Measurements from ENCODE around the gene LRP3.

Gene LRP3

DNA sequence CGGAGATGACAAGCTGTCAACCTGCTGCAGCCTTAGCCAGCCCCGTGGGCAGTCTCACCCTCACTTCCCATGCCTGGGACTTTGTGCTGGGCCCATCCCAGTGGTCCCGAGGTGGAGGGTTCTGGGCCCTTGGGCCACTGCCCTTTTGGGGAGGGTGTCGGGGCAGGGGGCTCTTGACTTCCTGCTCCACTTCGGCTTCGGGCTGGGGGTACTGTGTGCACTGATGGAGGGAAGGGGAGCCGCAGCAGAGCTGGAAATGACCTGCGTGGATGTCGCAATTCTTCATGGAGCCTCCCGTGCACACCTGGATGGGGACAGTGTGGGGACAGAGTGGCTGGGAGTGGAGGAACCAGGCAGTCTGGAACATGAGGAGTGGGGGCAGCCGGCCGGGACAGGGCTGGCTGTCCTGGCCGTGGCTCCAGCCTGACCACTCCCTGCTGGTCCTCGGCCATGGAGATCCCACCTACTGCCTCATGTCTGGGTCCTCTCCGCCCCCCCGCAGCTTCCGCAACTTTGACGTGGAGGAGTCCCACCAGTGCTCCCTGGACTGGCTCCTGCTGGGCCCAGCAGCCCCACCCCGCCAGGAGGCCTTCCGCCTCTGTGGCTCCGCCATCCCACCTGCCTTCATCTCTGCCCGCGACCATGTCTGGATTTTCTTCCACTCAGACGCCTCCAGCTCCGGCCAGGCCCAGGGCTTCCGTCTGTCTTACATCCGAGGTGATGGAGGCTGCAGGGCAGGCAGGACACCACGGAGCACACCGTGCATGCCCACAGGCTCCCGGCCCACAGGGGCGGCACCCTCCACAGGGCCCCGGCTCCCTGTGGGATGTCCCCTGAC lies 10.2 kb downstream of the LRP3 start:
- no CpG with 5 or more reads among the region's 32 CpGs for WGBS, 2 donors (ENCODE audit: extremely low coverage in 2 of 2, insufficient read length in 2 of 2, insufficient replicate concordance in 1 of 2)
- Histone ChIP-seq H3K4me1 (ENCODE audit: control insufficient read depth in 2 of 2, insufficient read depth in 1 of 2, low read depth in 1 of 2, low read length in 2 of 2) (no peaks in the 10 kb centered on the region), H3K4me2 (ENCODE audit: insufficient read depth, low read length, poor library complexity, severe bottlenecking) (no peak overlapping the region)

DNA sequence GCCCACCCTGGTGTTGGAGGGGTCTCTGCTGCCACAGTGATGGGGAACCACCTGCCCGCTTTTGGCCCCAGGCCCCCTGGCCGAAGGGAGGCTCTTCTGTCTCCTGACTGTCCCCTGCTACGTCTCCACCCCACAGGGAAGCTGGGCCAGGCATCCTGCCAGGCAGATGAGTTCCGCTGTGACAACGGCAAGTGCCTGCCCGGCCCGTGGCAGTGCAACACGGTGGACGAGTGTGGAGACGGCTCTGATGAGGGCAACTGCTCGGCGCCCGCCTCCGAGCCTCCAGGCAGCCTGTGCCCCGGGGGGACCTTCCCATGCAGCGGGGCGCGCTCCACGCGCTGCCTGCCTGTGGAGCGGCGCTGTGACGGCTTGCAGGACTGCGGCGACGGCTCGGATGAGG lies 11.0 kb downstream of the LRP3 start:
- Histone ChIP-seq H3K4me1 (ENCODE audit: control insufficient read depth in 2 of 2, insufficient read depth in 1 of 2, low read depth in 1 of 2, low read length in 2 of 2) (no peaks in the 10 kb centered on the region), H3K79me1 (ENCODE audit: low read depth, low read length) (peaks cover 14% of the 10 kb centered on the region), H3K23ac (ENCODE audit: low read depth, low read length, poor library complexity) (peak overlapping the region; percentile 73), H2BK5ac (ENCODE audit: low read length) (no peak overlapping the region), H2BK15ac (ENCODE audit: low read length) (no peak overlapping the region), H4K8ac (ENCODE audit: low read depth, low read length) (peak overlapping the region; percentile 17), H3K9ac (ENCODE audit: low read depth, low read length, poor library complexity) (no peak overlapping the region), H4K91ac (ENCODE audit: low read depth, low read length, poor library complexity) (no peak overlapping the region), H2BK12ac (ENCODE audit: low read length) (no peak overlapping the region), H2BK120ac (ENCODE audit: low read depth, low read length) (no peak overlapping the region), H3K27me3 (ENCODE audit: control insufficient read depth in 3 of 3, insufficient read depth in 3 of 3, low read depth in 1 of 3, low read length in 3 of 3) (no peaks in the 10 kb centered on the region), H3K4me2 (ENCODE audit: insufficient read depth, low read length, poor library complexity, severe bottlenecking) (no peak overlapping the region), H3K14ac (ENCODE audit: low read length) (no peak overlapping the region), H3K4ac (ENCODE audit: low read length) (no peak overlapping the region), H3K18ac (ENCODE audit: low read length) (no peak overlapping the region), H2AFZ (ENCODE audit: low read length) (no peak overlapping the region), H3K4me3 (ENCODE audit: low read length in 2 of 2) (no peak overlapping the region), H3K36me3 (replicated peaks in 1 of 2; ENCODE audit: control insufficient read depth in 2 of 2, insufficient read depth in 2 of 2, low read length in 2 of 2) (peaks cover 31 to 72% of the 10 kb centered on the region in 2 donors), H3K9me3 (replicated peaks in 1 of 2; ENCODE audit: control insufficient read depth in 2 of 2, insufficient read depth in 1 of 2, low read depth in 1 of 2, low read length in 2 of 2) (peaks cover 0 to 4% of the 10 kb centered on the region in 2 donors), H2AK5ac (ENCODE audit: low read depth, low read length) (no peak overlapping the region), H3K27ac (replicated peaks; ENCODE audit: low read length) (no peak overlapping the region)
- no peak for DNase-seq (ENCODE audit: low spot score)
- no CpG with 5 or more reads among the region's 27 CpGs for WGBS, 2 donors (ENCODE audit: extremely low coverage in 2 of 2, insufficient read length in 2 of 2, insufficient replicate concordance in 1 of 2)

More for the DNA sequence above, 10.2 kb downstream of the LRP3 start:
- H2BK120ac ChIP-seq (ENCODE audit: low read depth, low read length) = no peak overlapping the region
- peak overlapping the region; percentile 65 for H3K23ac ChIP-seq (ENCODE audit: low read depth, low read length, poor library complexity)
- no peak overlapping the region for H2AK5ac ChIP-seq (ENCODE audit: low read depth, low read length)
- H3K79me1 ChIP-seq (ENCODE audit: low read depth, low read length) = peaks cover 14% of the 10 kb centered on the region
- H2BK15ac ChIP-seq (ENCODE audit: low read length) = no peak overlapping the region
- H3K9ac ChIP-seq (ENCODE audit: low read depth, low read length, poor library complexity) = no peak overlapping the region
- H3K14ac ChIP-seq (ENCODE audit: low read length) = no peak overlapping the region
- H4K91ac ChIP-seq (ENCODE audit: low read depth, low read length, poor library complexity) = no peak overlapping the region
- H4K8ac ChIP-seq (ENCODE audit: low read depth, low read length) = no peak overlapping the region
- peaks cover 0 to 4% of the 10 kb centered on the region in 2 donors for H3K9me3 ChIP-seq (replicated peaks in 1 of 2; ENCODE audit: control insufficient read depth in 2 of 2, insufficient read depth in 1 of 2, low read depth in 1 of 2, low read length in 2 of 2)
- H2BK12ac ChIP-seq (ENCODE audit: low read length) = no peak overlapping the region
- H3K27me3 ChIP-seq (ENCODE audit: control insufficient read depth in 3 of 3, insufficient read depth in 3 of 3, low read depth in 1 of 3, low read length in 3 of 3) = no peaks in the 10 kb centered on the region
- H3K4ac ChIP-seq (ENCODE audit: low read length) = no peak overlapping the region
- H3K36me3 ChIP-seq (replicated peaks in 1 of 2; ENCODE audit: control insufficient read depth in 2 of 2, insufficient read depth in 2 of 2, low read length in 2 of 2) = peaks cover 35 to 77% of the 10 kb centered on the region in 2 donors
- H3K27ac ChIP-seq (replicated peaks; ENCODE audit: low read length) = no peak overlapping the region
- no peak overlapping the region for H3K18ac ChIP-seq (ENCODE audit: low read length)
- no peak overlapping the region for H3K4me3 ChIP-seq (ENCODE audit: low read length in 2 of 2)
- H2BK5ac ChIP-seq (ENCODE audit: low read length) = no peak overlapping the region
- no peak overlapping the region for H2AFZ ChIP-seq (ENCODE audit: low read length)
- DNase-seq (ENCODE audit: low spot score) = no peak

DNA sequence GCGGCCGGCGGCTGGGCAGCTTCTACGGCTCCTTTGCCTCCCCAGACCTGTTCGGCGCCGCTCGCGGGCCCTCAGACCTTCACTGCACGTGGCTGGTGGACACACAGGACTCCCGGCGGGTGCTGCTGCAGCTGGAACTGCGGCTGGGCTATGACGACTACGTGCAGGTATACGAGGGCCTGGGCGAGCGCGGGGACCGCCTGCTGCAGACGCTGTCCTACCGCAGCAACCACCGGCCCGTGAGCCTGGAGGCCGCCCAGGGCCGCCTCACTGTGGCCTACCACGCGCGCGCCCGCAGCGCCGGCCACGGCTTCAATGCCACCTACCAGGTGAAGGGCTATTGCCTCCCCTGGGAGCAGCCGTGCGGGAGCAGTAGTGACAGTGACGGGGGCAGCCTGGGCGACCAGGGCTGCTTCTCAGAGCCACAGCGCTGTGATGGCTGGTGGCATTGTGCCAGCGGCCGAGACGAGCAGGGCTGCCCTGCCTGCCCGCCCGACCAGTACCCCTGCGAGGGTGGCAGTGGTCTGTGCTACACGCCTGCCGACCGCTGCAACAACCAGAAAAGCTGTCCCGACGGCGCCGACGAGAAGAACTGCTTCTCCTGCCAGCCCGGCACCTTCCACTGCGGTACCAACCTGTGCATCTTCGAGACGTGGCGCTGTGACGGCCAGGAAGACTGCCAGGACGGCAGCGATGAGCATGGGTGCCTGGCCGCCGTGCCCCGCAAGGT lies 11.6 kb downstream of the LRP3 start:
- H3K23ac ChIP-seq (ENCODE audit: low read depth, low read length, poor library complexity) = peak overlapping the region; percentile 73
- no peak overlapping the region for H4K91ac ChIP-seq (ENCODE audit: low read depth, low read length, poor library complexity)
- H3K9ac ChIP-seq (ENCODE audit: low read depth, low read length, poor library complexity) = no peak overlapping the region
- no peak overlapping the region for H3K4me3 ChIP-seq (ENCODE audit: low read length in 2 of 2)
- no peak overlapping the region for H2BK120ac ChIP-seq (ENCODE audit: low read depth, low read length)
- no peak overlapping the region for H2AFZ ChIP-seq (ENCODE audit: low read length)
- no peak overlapping the region for H2BK5ac ChIP-seq (ENCODE audit: low read length)
- peak overlapping the region; percentile 56 for H3K14ac ChIP-seq (ENCODE audit: low read length)
- H2BK15ac ChIP-seq (ENCODE audit: low read length) = no peak overlapping the region
- no peak overlapping the region for H3K18ac ChIP-seq (ENCODE audit: low read length)
- DNase-seq (ENCODE audit: low spot score) = no peak
- H3K9me3 ChIP-seq (replicated peaks in 1 of 2; ENCODE audit: control insufficient read depth in 2 of 2, insufficient read depth in 1 of 2, low read depth in 1 of 2, low read length in 2 of 2) = peaks cover 0 to 4% of the 10 kb centered on the region in 2 donors
- WGBS, 2 donors (ENCODE audit: extremely low coverage in 2 of 2, insufficient read length in 2 of 2, insufficient replicate concordance in 1 of 2) = no CpG with 5 or more reads among the region's 64 CpGs
- H3K36me3 ChIP-seq (replicated peaks in 1 of 2; ENCODE audit: control insufficient read depth in 2 of 2, insufficient read depth in 2 of 2, low read length in 2 of 2) = peaks cover 31 to 69% of the 10 kb centered on the region in 2 donors
- no peak overlapping the region for H2AK5ac ChIP-seq (ENCODE audit: low read depth, low read length)
- H3K4me2 ChIP-seq (ENCODE audit: insufficient read depth, low read length, poor library complexity, severe bottlenecking) = no peak overlapping the region
- peaks cover 14% of the 10 kb centered on the region for H3K79me1 ChIP-seq (ENCODE audit: low read depth, low read length)
- no peaks in the 10 kb centered on the region for H3K4me1 ChIP-seq (ENCODE audit: control insufficient read depth in 2 of 2, insufficient read depth in 1 of 2, low read depth in 1 of 2, low read length in 2 of 2)
- H3K27ac ChIP-seq (replicated peaks; ENCODE audit: low read length) = no peak overlapping the region
- H3K4ac ChIP-seq (ENCODE audit: low read length) = no peak overlapping the region
- no peak overlapping the region for H4K8ac ChIP-seq (ENCODE audit: low read depth, low read length)
- no peaks in the 10 kb centered on the region for H3K27me3 ChIP-seq (ENCODE audit: control insufficient read depth in 3 of 3, insufficient read depth in 3 of 3, low read depth in 1 of 3, low read length in 3 of 3)
- no peak overlapping the region for H2BK12ac ChIP-seq (ENCODE audit: low read length)
